H9 (cell line): ENCODE results near the gene ATP1A4. TPM values are rescaled to one million over a fixed set of nuclear protein-coding genes. Genes with fewer than 3 reads are reported as not detected.

ENCODE experiments used
- DNase-seq: peaks from one replicate; pipeline ENCODE4 v3.0.0-alpha.2; 2017
- H2AFZ ChIP-seq: one replicate; pipeline ENCODE4 v1.6.1; 2013; ENCODE audit warnings: mild to moderate bottlenecking, low read length, control low read depth, moderate library complexity
- H2AK5ac ChIP-seq: 2 replicates; pipeline ENCODE4 v1.6.1; 2013; ENCODE audit warnings: low read length, control low read depth, mixed read lengths; ENCODE audit not compliant: insufficient read length
- H2BK120ac ChIP-seq: one replicate; pipeline ENCODE4 v1.6.1; 2013; ENCODE audit warnings: low read depth, mild to moderate bottlenecking, low read length, control low read depth, inconsistent platforms; ENCODE audit not compliant: poor library complexity, severe bottlenecking
- H2BK12ac ChIP-seq: 2 replicates; pipeline ENCODE4 v1.6.1; 2013; ENCODE audit warnings: low read length, control low read depth, mixed read lengths, low read depth; ENCODE audit not compliant: insufficient read length
- H2BK15ac ChIP-seq: 2 replicates; pipeline ENCODE4 v1.6.1; 2013; ENCODE audit warnings: low read depth, low read length, control low read depth
- H2BK20ac ChIP-seq: one replicate; pipeline ENCODE4 v1.6.1; 2013; ENCODE audit warnings: low read depth, mild to moderate bottlenecking, low read length, control low read depth, inconsistent platforms; ENCODE audit not compliant: poor library complexity, severe bottlenecking
- H2BK5ac ChIP-seq: 2 replicates; pipeline ENCODE4 v1.6.1; 2013; ENCODE audit warnings: low read length, control low read depth, mixed read lengths; ENCODE audit not compliant: insufficient read length
- H3K14ac ChIP-seq: 2 replicates; pipeline ENCODE4 v1.6.1; 2013; ENCODE audit warnings: low read length, control low read depth; ENCODE audit not compliant: insufficient read depth
- H3K18ac ChIP-seq: 2 replicates; pipeline ENCODE4 v1.6.1; 2013; ENCODE audit warnings: low read depth, mild to moderate bottlenecking, mixed read lengths, low read length, control low read depth; ENCODE audit not compliant: insufficient read length
- H3K23ac ChIP-seq: 2 replicates; pipeline ENCODE4 v1.6.1; 2013; ENCODE audit warnings: low read length, control low read depth, mixed read lengths, low read depth; ENCODE audit not compliant: insufficient read length
- H3K23me2 ChIP-seq: 2 replicates; pipeline ENCODE4 v1.6.1; 2013; ENCODE audit warnings: low read depth, mild to moderate bottlenecking, mixed read lengths, low read length, control low read depth; ENCODE audit not compliant: insufficient read length, poor library complexity, severe bottlenecking
- H3K27ac ChIP-seq: 2 replicates; pipeline ENCODE4 v1.5.1; 2013; ENCODE audit warnings: low read length, control low read depth, mixed read lengths, low read depth; ENCODE audit not compliant: insufficient read length
- H3K27me3 ChIP-seq: 2 replicates; pipeline ENCODE4 v1.6.1; 2013; ENCODE audit warnings: low read length, control low read depth, inconsistent platforms; ENCODE audit not compliant: insufficient read depth
- H3K4ac ChIP-seq: 2 replicates; pipeline ENCODE4 v1.6.1; 2013; ENCODE audit warnings: low read depth, mild to moderate bottlenecking, control low read depth, inconsistent platforms, low read length, moderate library complexity
- H3K4me1 ChIP-seq: 2 replicates; pipeline ENCODE4 v1.6.1; 2013; ENCODE audit warnings: low read length, control low read depth, inconsistent platforms; ENCODE audit not compliant: insufficient read depth
- H3K4me2 ChIP-seq: 2 replicates; pipeline ENCODE4 v1.6.1; 2013; ENCODE audit warnings: low read length, control low read depth, mixed read lengths; ENCODE audit not compliant: insufficient read length, insufficient read depth
- H3K56ac ChIP-seq: 2 replicates; pipeline ENCODE4 v1.6.1; 2013; ENCODE audit warnings: low read depth, mild to moderate bottlenecking, mixed read lengths, low read length, control low read depth; ENCODE audit not compliant: insufficient read length
- H3K79me1 ChIP-seq: 2 replicates; pipeline ENCODE4 v1.6.1; 2013; ENCODE audit warnings: low read depth, mild to moderate bottlenecking, moderate library complexity, low read length, control low read depth, inconsistent platforms; ENCODE audit not compliant: insufficient read depth, poor library complexity, severe bottlenecking
- H3K79me2 ChIP-seq: 2 replicates; pipeline ENCODE4 v1.6.1; 2013; ENCODE audit warnings: low read length, control low read depth, inconsistent platforms; ENCODE audit not compliant: insufficient read depth
- H3K9ac ChIP-seq: 2 replicates; pipeline ENCODE4 v1.6.1; 2013; ENCODE audit warnings: low read length, control low read depth, mixed read lengths; ENCODE audit not compliant: insufficient read length; ENCODE audit errors: extremely low read depth
- H3K9me3 ChIP-seq: one replicate; pipeline ENCODE4 v1.6.1; 2013; ENCODE audit warnings: low read depth, low read length, inconsistent platforms; ENCODE audit not compliant: control insufficient read depth
- H3T11ph ChIP-seq: one replicate; pipeline ENCODE4 v1.6.1; 2013; ENCODE audit warnings: mild to moderate bottlenecking, low read length, control low read depth, inconsistent platforms
- H4K20me1 ChIP-seq: one replicate; pipeline ENCODE4 v1.6.1; 2013; ENCODE audit not compliant: control insufficient read depth, insufficient read length, insufficient read depth
- H4K5ac ChIP-seq: 2 replicates; pipeline ENCODE4 v1.6.1; 2013; ENCODE audit warnings: low read depth, mild to moderate bottlenecking, mixed read lengths, low read length, control low read depth; ENCODE audit not compliant: insufficient read length
- H4K8ac ChIP-seq: replicated peaks from 2 replicates; pipeline ENCODE4 v1.6.1; 2013; ENCODE audit warnings: low read length, control low read depth, mixed read lengths, low read depth; ENCODE audit not compliant: insufficient read length
- H4K91ac ChIP-seq: 2 replicates; pipeline ENCODE4 v1.6.1; 2013; ENCODE audit warnings: low read depth, mild to moderate bottlenecking, moderate library complexity, mixed read lengths, low read length, control low read depth; ENCODE audit not compliant: insufficient read length
- H3K27ac Mint-ChIP-seq, 3 experiments: 2 replicates in 2 of 3; 3 replicates in 1 of 3; pipeline ENCODE4 v1.8.0; 2020 to 2021; ENCODE audit warnings: mixed read lengths in 3 of 3, mild to moderate bottlenecking in 1 of 3, moderate library complexity in 1 of 3
- H3K27me3 Mint-ChIP-seq: 2 replicates; pipeline ENCODE4 v1.8.0; 2021; ENCODE audit warnings: low read depth, mild to moderate bottlenecking, moderate library complexity, mixed read lengths
- H3K36me3 Mint-ChIP-seq, 3 experiments: 2 replicates in 2 of 3; 3 replicates in 1 of 3; pipeline ENCODE4 v1.8.0; 2020 to 2021; ENCODE audit warnings: low read depth in 3 of 3, mixed read lengths in 3 of 3; ENCODE audit not compliant: insufficient read depth in 1 of 3
- H3K4me1 Mint-ChIP-seq, 2 experiments: 2 replicates each; pipeline ENCODE4 v1.8.0; 2020; ENCODE audit warnings: mixed read lengths in 2 of 2
- H3K4me3 Mint-ChIP-seq, 2 experiments: 2 replicates in 1 of 2; 3 replicates in 1 of 2; pipeline ENCODE4 v1.8.0; 2020 to 2021; ENCODE audit warnings: mild to moderate bottlenecking in 2 of 2, mixed read lengths in 2 of 2, moderate library complexity in 1 of 2
- H3K9me3 Mint-ChIP-seq, 2 experiments: 2 replicates in 1 of 2; 3 replicates in 1 of 2; pipeline ENCODE4 v1.8.0; 2020; ENCODE audit warnings: mild to moderate bottlenecking in 2 of 2, mixed read lengths in 2 of 2, moderate library complexity in 1 of 2
- CTCF ChIP-seq: fragments of 200-600 bp; sonication (generic); conservative IDR thresholded peaks from 3 replicates; pipeline ENCODE4 v1.8.0; 2021; ENCODE audit warnings: antibody characterized with exemption, mild to moderate bottlenecking
- WGBS: extraction: QIAGEN DNeasy Blood & Tissue Kit; methylation state at CpG from one replicate; pipeline ENCODE4 v1.1.7; 2013; ENCODE audit warnings: missing lambda C conversion rate, low lambda C conversion rate, mixed read lengths; ENCODE audit not compliant: insufficient read length; ENCODE audit errors: extremely low coverage; 5-methylcytosine and 5-hydroxymethylcytosine counted together
- total RNA-seq: library from RNA; stranded (reverse); gene quantifications from 2 replicates; pipeline ENCODE4 v1.2.1, GENCODE V29; 2021

The ATP1A4 gene
- total RNA-seq, 1 experiment from 2014 or later = 0.20 TPM

DNA sequence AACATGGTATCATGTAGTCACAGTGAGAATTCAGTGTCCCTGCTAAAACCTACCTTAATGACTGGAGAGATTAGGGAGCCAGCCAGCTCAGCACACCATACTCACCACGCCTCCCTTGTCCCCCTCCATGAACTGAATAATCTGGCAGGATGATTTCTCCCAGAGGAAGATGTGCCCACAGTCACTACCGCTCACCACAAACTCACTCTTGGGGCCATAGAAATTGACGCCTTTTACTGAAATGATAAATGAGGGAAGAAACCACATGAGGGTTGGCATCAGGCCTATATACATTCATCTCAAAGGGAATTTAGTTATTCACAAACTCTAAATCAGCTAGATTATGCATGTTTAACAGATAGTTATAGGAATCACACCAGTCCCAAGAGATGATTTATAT lies 71.1 kb downstream of the ATP1A4 start:
- no peak overlapping the region for H2BK12ac ChIP-seq
- H2BK20ac ChIP-seq = no peak overlapping the region
- no peak overlapping the region for H3K18ac ChIP-seq
- H3K27ac ChIP-seq = no peak overlapping the region
- no peak overlapping the region for H4K8ac ChIP-seq
- no peak for DNase-seq
- Mint-ChIP-seq H3K4me3 (no peak overlapping the region), H3K27ac (no peak overlapping the region), H3K36me3 (peaks cover 18 to 74% (median 33%) of the 10 kb centered on the region in 3 experiments; a peak in 6 of 7 replicates), H3K4me1 (peaks cover 14 to 15% of the 10 kb centered on the region in 2 experiments), H3K9me3 (no peaks in the 10 kb centered on the region), H3K27me3 (no peaks in the 10 kb centered on the region)
- H4K20me1 ChIP-seq = no peaks in the 10 kb centered on the region
- H3K4me2 ChIP-seq = no peak overlapping the region
- no peaks in the 10 kb centered on the region for H3K4me1 ChIP-seq
- no peak overlapping the region for H2BK120ac ChIP-seq
- no CpG with 5 or more reads among the region's 3 CpGs for WGBS
- H3K56ac ChIP-seq = no peak overlapping the region
- H3K79me2 ChIP-seq = no peaks in the 10 kb centered on the region
- TF ChIP-seq CTCF = no peak
- no peak overlapping the region for H3K14ac ChIP-seq
- H4K5ac ChIP-seq = no peak overlapping the region
- H4K91ac ChIP-seq = no peak overlapping the region
- no peak overlapping the region for H2AK5ac ChIP-seq
- no peaks in the 10 kb centered on the region for H3K79me1 ChIP-seq
- H3T11ph ChIP-seq = no peak overlapping the region
- H3K9ac ChIP-seq = no peak overlapping the region
- no peaks in the 10 kb centered on the region for H3K23me2 ChIP-seq
- H3K27me3 ChIP-seq = no peaks in the 10 kb centered on the region
- no peak overlapping the region for H2AFZ ChIP-seq
- no peak overlapping the region for H2BK5ac ChIP-seq
- H3K23ac ChIP-seq = no peak overlapping the region
- H2BK15ac ChIP-seq = no peak overlapping the region
- no peak overlapping the region for H3K4ac ChIP-seq
- no peaks in the 10 kb centered on the region for H3K9me3 ChIP-seq
